OCI-LY1 (cell line): ENCODE measurements around the gene CCDC138.

Experiments used
- H2AFZ ChIP-seq: fragments of 200-600 bp; sonication (generic), shearing (Covaris generic); 2 replicates; pipeline ENCODE4 v1.6.0; 2014; ENCODE audit warnings: antibody characterized with exemption, mild to moderate bottlenecking, low read length
- H3F3A ChIP-seq: fragments of 200-600 bp; sonication (generic), shearing (Covaris generic); 2 replicates; pipeline ENCODE4 v1.6.0; 2014; ENCODE audit warnings: mild to moderate bottlenecking, antibody characterized with exemption, low read length, moderate library complexity; ENCODE audit not compliant: insufficient read depth
- H3K27ac ChIP-seq: fragments of 200-600 bp; sonication (generic); 2 replicates; pipeline ENCODE4 v1.5.1; 2014; ENCODE audit warnings: low read length, mixed run types, mild to moderate bottlenecking, low read depth; ENCODE audit not compliant: poor library complexity, severe bottlenecking
- H3K27me3 ChIP-seq: fragments of 200-600 bp; sonication (generic); 2 replicates; pipeline ENCODE4 v1.6.0; 2014; ENCODE audit warnings: antibody characterized with exemption, mild to moderate bottlenecking, low read length, moderate library complexity; ENCODE audit not compliant: insufficient read depth
- H3K36me3 ChIP-seq: fragments of 200-600 bp; sonication (generic); 2 replicates; pipeline ENCODE4 v1.6.1; 2014; ENCODE audit warnings: mild to moderate bottlenecking, antibody characterized with exemption, low read length, moderate library complexity, mixed read lengths; ENCODE audit not compliant: insufficient read depth
- H3K4me1 ChIP-seq: fragments of 200-600 bp; sonication (generic); 2 replicates; pipeline ENCODE4 v1.5.1; 2014; ENCODE audit warnings: mild to moderate bottlenecking, low read length, moderate library complexity; ENCODE audit not compliant: insufficient read depth, severe bottlenecking
- H3K4me2 ChIP-seq: fragments of 200-600 bp; sonication (generic), shearing (Covaris generic); 2 replicates; pipeline ENCODE4 v1.6.1; 2014; ENCODE audit warnings: low read length
- H3K4me3 ChIP-seq: fragments of 200-600 bp; sonication (generic); 2 replicates; pipeline ENCODE4 v1.5.1; 2014; ENCODE audit warnings: low read length, low read depth, mild to moderate bottlenecking, mixed read lengths; ENCODE audit not compliant: poor library complexity, severe bottlenecking
- H3K79me2 ChIP-seq: fragments of 200-600 bp; shearing (Covaris generic); 2 replicates; pipeline ENCODE4 v1.6.1; 2016; ENCODE audit warnings: mixed run types, low read length, mixed read lengths; ENCODE audit not compliant: insufficient read depth
- H3K9ac ChIP-seq: fragments of 200-600 bp; sonication (generic), shearing (Covaris generic); 2 replicates; pipeline ENCODE4 v1.6.1; 2014; ENCODE audit warnings: mild to moderate bottlenecking, low read length, mixed read lengths
- H3K9me2 ChIP-seq: fragments of 200-600 bp; sonication (generic), shearing (Covaris generic); 2 replicates; pipeline ENCODE4 v1.6.1; 2014; ENCODE audit warnings: low read depth, mild to moderate bottlenecking, low read length, mixed read lengths
- H3K9me3 ChIP-seq: fragments of 200-600 bp; shearing (Covaris generic); 2 replicates; pipeline ENCODE4 v1.6.1; 2014; ENCODE audit warnings: low read length, mixed read lengths
- H4K20me1 ChIP-seq: fragments of 200-600 bp; sonication (generic), shearing (Covaris generic); 2 replicates; pipeline ENCODE4 v1.6.0; 2016; ENCODE audit warnings: mild to moderate bottlenecking, low read length; ENCODE audit not compliant: insufficient read depth
- EZH2 ChIP-seq: fragments of 200-600 bp; sonication (generic), shearing (Covaris generic); IDR thresholded peaks from 2 replicates; pipeline ENCODE4 v1.8.0; 2017; ENCODE audit warnings: borderline replicate concordance, mixed run types, mild to moderate bottlenecking, antibody characterized with exemption, low read length, moderate library complexity, mixed read lengths
- TF ChIP-seq, protein P1 (sequence below): fragments of 200-600 bp; sonication (generic), shearing (Covaris generic); IDR thresholded peaks from 2 replicates; pipeline ENCODE4 v1.5.1; 2017; ENCODE audit warnings: mild to moderate bottlenecking, antibody characterized with exemption, low read length, moderate library complexity, mixed read lengths

Gene CCDC138

DNA sequence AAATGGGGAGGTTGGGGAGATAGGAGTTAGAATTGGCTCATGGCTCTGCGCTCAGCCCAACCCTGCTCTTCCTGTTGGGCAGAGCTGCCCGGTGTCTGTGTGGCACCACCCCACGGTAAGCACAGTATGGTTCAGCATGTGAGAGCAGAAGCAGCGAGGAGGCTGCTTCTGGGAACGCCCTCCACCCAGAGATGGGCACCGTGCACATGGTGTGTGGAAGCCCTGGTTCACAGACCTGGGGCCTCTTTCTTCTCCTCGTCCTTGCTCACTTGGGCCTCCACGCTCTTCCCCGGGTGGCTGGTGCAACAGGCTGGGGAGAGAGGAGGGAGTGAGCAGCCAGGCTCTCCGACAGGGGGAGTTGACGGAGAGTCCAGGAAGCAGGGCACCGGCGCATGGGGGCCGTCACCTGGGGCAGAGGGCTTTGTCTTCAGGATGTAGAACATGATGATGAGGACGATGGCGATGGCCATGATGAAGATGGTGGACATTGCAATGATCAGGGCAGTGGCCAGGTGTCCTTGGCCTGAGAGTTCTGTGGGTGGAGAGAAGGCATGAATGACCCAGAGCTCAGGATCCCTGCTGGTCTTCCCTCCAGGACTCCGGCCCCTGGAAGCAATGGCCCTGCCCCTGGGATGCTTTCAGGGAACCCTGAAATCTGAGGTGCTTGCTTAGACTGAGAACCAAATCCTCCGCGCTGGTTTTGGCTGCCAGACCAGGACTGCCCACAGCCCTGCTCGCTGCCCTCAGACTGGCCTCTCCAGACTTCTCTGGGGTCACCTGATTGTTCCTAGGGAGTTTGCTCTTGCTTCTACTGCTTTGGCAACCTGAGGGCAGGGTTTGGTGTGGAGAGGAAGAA is 124.2 kb downstream of the CCDC138 start:
- Histone ChIP-seq H3K4me2 (no peak overlapping the region), H3K79me2 (no peaks in the 10 kb centered on the region), H3K4me3 (no peak overlapping the region), H3K9ac (no peak overlapping the region), H3K4me1 (no peaks in the 10 kb centered on the region), H4K20me1 (no peaks in the 10 kb centered on the region), H3K36me3 (no peaks in the 10 kb centered on the region), H3K9me3 (no peaks in the 10 kb centered on the region), H2AFZ (no peak overlapping the region), H3F3A (no peaks in the 10 kb centered on the region), H3K9me2 (no peaks in the 10 kb centered on the region), H3K27me3 (0 out of 2 replicates have a peak, but pooled peaks cover 4% of the 10 kb centered on the region), H3K27ac (no peak overlapping the region)
- TF ChIP-seq EZH2: no peak
- TF ChIP-seq, protein P1, sequence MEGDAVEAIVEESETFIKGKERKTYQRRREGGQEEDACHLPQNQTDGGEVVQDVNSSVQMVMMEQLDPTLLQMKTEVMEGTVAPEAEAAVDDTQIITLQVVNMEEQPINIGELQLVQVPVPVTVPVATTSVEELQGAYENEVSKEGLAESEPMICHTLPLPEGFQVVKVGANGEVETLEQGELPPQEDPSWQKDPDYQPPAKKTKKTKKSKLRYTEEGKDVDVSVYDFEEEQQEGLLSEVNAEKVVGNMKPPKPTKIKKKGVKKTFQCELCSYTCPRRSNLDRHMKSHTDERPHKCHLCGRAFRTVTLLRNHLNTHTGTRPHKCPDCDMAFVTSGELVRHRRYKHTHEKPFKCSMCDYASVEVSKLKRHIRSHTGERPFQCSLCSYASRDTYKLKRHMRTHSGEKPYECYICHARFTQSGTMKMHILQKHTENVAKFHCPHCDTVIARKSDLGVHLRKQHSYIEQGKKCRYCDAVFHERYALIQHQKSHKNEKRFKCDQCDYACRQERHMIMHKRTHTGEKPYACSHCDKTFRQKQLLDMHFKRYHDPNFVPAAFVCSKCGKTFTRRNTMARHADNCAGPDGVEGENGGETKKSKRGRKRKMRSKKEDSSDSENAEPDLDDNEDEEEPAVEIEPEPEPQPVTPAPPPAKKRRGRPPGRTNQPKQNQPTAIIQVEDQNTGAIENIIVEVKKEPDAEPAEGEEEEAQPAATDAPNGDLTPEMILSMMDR: no peak

- Histone ChIP-seq H3K9me2 (no peaks in the 10 kb centered on the region), H3K27ac (no peak overlapping the region), H3K4me2 (no peak overlapping the region), H3K4me1 (no peaks in the 10 kb centered on the region), H3K9ac (no peak overlapping the region), H3F3A (no peaks in the 10 kb centered on the region), H3K79me2 (no peaks in the 10 kb centered on the region), H3K4me3 (no peak overlapping the region), H3K27me3 (0 out of 2 replicates have a peak, but pooled peaks cover under 1% of the 10 kb centered on the region), H4K20me1 (no peaks in the 10 kb centered on the region), H2AFZ (no peak overlapping the region), H3K9me3 (no peaks in the 10 kb centered on the region), H3K36me3 (no peaks in the 10 kb centered on the region)
- TF ChIP-seq, protein P1: no peak
- no peak for TF ChIP-seq EZH2
Observed at GRCh38 chr2:108911401-108911800, 124.8 kb downstream of the CCDC138 start.

DNA sequence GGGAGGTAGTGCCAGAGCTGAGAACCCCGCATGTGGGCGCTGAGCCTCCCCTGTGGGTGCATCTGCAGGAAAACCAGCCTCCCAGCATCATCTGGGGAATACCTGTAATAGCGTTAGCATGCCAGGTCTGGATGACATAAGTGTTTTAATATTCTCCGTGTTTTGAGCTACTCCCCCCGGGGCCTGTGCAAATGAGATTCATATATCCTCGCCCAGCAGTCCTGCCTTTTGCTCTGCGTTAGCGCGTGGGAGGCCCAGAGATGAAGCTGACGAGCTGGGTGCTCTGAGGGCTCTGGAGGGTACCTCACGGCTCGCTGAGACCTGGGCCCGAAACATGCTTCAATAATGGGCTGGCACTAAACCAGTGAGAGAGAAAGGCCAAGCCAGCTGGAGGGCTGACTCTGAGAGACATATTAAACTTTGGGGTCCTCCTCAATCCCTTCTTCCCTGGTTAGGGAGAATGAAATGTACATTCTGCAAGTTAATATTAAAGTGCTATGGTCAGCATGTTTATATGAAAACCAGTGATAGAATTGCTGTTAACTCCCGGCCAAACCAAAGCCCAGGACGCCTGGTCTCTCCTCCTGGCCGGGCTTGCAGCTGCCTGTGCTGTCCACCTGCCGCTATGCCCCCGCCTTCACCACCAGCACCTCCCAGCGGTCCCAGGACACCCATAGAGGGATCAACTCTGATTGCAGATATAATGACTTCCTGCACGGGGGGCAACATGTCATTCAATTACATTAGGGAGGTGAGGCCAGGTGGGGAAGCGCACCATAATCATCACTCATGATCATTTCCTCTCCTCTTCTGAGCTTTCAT is 125.4 kb downstream of the CCDC138 start:
- Histone ChIP-seq H3K4me2 (no peak overlapping the region), H3K9me3 (no peaks in the 10 kb centered on the region), H3K4me3 (no peak overlapping the region), H3K79me2 (no peaks in the 10 kb centered on the region), H3K4me1 (no peaks in the 10 kb centered on the region), H3K36me3 (no peaks in the 10 kb centered on the region), H3F3A (no peaks in the 10 kb centered on the region), H4K20me1 (no peaks in the 10 kb centered on the region), H2AFZ (no peak overlapping the region), H3K9me2 (no peaks in the 10 kb centered on the region), H3K27ac (no peak overlapping the region), H3K9ac (no peak overlapping the region), H3K27me3 (no peaks in the 10 kb centered on the region)
- TF ChIP-seq EZH2: no peak
- TF ChIP-seq, protein P1: no peak
